Right lobe of liver (tissue), 6 donors: ENCODE data around the gene OSBPL9. TPM values are rescaled to one million over a fixed set of nuclear protein-coding genes. Genes with fewer than 3 reads are reported as not detected.
"Not testable (repeated sequence)": the region's sequence is repeated elsewhere in the genome, so short reads cannot be mapped to it uniquely, and the experiment has no call there.

Experiments
- ATAC-seq, 4 donors: fragments of 200-7000 bp; cut with Tn5 transposase; one replicate each; pipeline ENCODE4 v1.9.1; 2020; ENCODE audit warnings: mild to moderate bottlenecking in 4 of 4, moderate library complexity in 4 of 4
- DNase-seq, 3 donors: peaks; one replicate each; pipeline ENCODE4 v3.0.0-alpha.2; 2020
- H3K27ac ChIP-seq, 3 donors: fragments of 200-600 bp; one replicate each; pipeline ENCODE4 v1.8.0; 2022
- H3K27me3 ChIP-seq, 2 donors: fragments of 200-600 bp; one replicate each; pipeline ENCODE4 v1.8.0; 2022
- H3K36me3 ChIP-seq, 4 donors: fragments of 200-600 bp; sonication (generic) in 1 of 4; one replicate each; pipeline versions ENCODE4 v1.5.1 to v1.8.0; 2017 to 2022; ENCODE audit warnings: control low read depth in 1 of 4
- H3K4me1 ChIP-seq, 4 donors: fragments of 200-600 bp; sonication (generic) in 1 of 4; one replicate each; pipeline versions ENCODE4 v1.5.1 to v1.8.0; 2017 to 2022; ENCODE audit warnings: control low read depth in 1 of 4
- H3K4me3 ChIP-seq, 3 donors: fragments of 200-600 bp; one replicate each; pipeline ENCODE4 v1.8.0; 2022
- H3K9me3 ChIP-seq, 4 donors: fragments of 200-600 bp; sonication (generic) in 1 of 4; one replicate each; pipeline versions ENCODE4 v1.5.1 to v1.8.0; 2017 to 2022; ENCODE audit warnings: control low read depth in 1 of 4
- CTCF ChIP-seq, 4 donors: fragments of 200-600 bp in 3 of 4; fragments of 450-650 bp in 1 of 4; IDR thresholded peaks; one replicate each; pipeline versions ENCODE4 v1.5.1 to v1.8.0; 2016 to 2022; ENCODE audit warnings: antibody characterized with exemption in 4 of 4, mild to moderate bottlenecking in 2 of 4
- POLR2A ChIP-seq: fragments of 450-650 bp; IDR thresholded peaks from one replicate; pipeline ENCODE4 v1.6.1; 2017; ENCODE audit warnings: antibody characterized with exemption, mild to moderate bottlenecking
- WGBS: methylation state at CpG from one replicate; pipeline ENCODE4 v1.1.6; 2018; ENCODE audit warnings: low coverage, low lambda C conversion rate; ENCODE audit not compliant: insufficient coverage; ENCODE audit errors: missing lambda C conversion rate; 5-methylcytosine and 5-hydroxymethylcytosine counted together
- intact Hi-C, 2 donors: fragments of 100-400 bp; cut with DNase I; formaldehyde crosslinking; loops; one replicate each; pipeline versions ENCODE4 v1.11.2 to v1.14.1; 2022
- total RNA-seq, 6 experiments: library from RNA; depleted of rRNA in 2 of 6; stranded (reverse); fragments of >200 nt in 2 of 6; fragmentation: NEBNext Ultra II Directional in 3 of 6; extraction: Animal tissue kit (Norgen Biotek cat#: 25700) in 3 of 6; gene quantifications; one replicate each; pipeline versions ENCODE4 v1.1.0 to v1.2.4, GENCODE V29; 2016 to 2023
- donor health status: DM: no; HTN: yes; CAD: no.
- donor health status: DM: no; HTN: no; CAD: no.
- donor health status: DM: no; HTN: no; CAD: no.
- donor health status: DM: no; HTN: yes; CAD: no.
- donor health status: DM: no; HTN: yes; CAD: no.

OSBPL9 gene
- total RNA-seq, 6 experiments from 2014 or later = 51.7 to 90.5 (median 71.7) TPM

- ATAC-seq (no peak), DNase-seq (no peak)
- Histone ChIP-seq H3K9me3 (no peaks in the 10 kb centered on the region), H3K4me3 (no peak overlapping the region), H3K27ac (no peak overlapping the region), H3K27me3 (no peaks in the 10 kb centered on the region), H3K4me1 (no peaks in the 10 kb centered on the region), H3K36me3 (peaks cover 0 to 60% (median 14%) of the 10 kb centered on the region in 4 donors)
- WGBS = 80% methylated on average over 1 of the region's 1 CpG
- no peak for TF ChIP-seq CTCF (IDR thresholded peaks at IDR 0.05)
- TF ChIP-seq POLR2A = no peak
- intact Hi-C loops = loop anchor here in 1 of 2 donors (10.0 kb wide), 1 partner anchor 60 kb away; the partner anchor contains the start of gene NRDC
These were observed 197.6 kb downstream of the OSBPL9 start for GRCh38 chr1:51814513-51814912.

GRCh38 chr1:51818487-51818886 lies 201.6 kb downstream of the OSBPL9 start:
- H3K27ac ChIP-seq = no peak overlapping the region
- no peak overlapping the region for H3K4me3 ChIP-seq
- TF ChIP-seq POLR2A (no peak), CTCF (IDR thresholded peaks at IDR 0.05) (no peak)
- WGBS = 34% methylated on average over 3 of the region's 3 CpGs
- ATAC-seq (peak in 1 of 4 donors; percentile 49), DNase-seq (no peak)
- no peaks in the 10 kb centered on the region for H3K27me3 ChIP-seq
- intact Hi-C loops = loop anchor here in 1 of 2 donors (10.0 kb wide), 1 partner anchor 56 kb away; the partner anchor contains the start of gene NRDC
- no peaks in the 10 kb centered on the region for H3K9me3 ChIP-seq
- H3K36me3 ChIP-seq = peaks cover 0 to 56% (median 17%) of the 10 kb centered on the region in 4 donors
- no peaks in the 10 kb centered on the region for H3K4me1 ChIP-seq

- H3K27me3 ChIP-seq, H3K4me3 ChIP-seq, ATAC-seq, H3K9me3 ChIP-seq, DNase-seq, H3K27ac ChIP-seq, H3K4me1 ChIP-seq: not testable (repeated sequence)
- H3K36me3 ChIP-seq = peaks cover 0 to 57% (median 16%) of the 10 kb centered on the region in 4 donors
- intact Hi-C loops = loop anchor here in 1 of 2 donors (10.0 kb wide), 1 partner anchor 56 kb away; the partner anchor contains the start of gene NRDC
- WGBS = 89% methylated on average over 9 of the region's 9 CpGs
These were observed 202.1 kb downstream of the OSBPL9 start for GRCh38 chr1:51819021-51819420.

GRCh38 chr1:51819810-51820209 lies 202.9 kb downstream of the OSBPL9 start:
- no peak for ATAC-seq
- no peak overlapping the region for H3K27ac ChIP-seq
- no peak for DNase-seq
- TF ChIP-seq CTCF (IDR thresholded peaks at IDR 0.05) (no peak), POLR2A (no peak)
- WGBS = 100% methylated on average over 1 of the region's 1 CpG
- H3K27me3 ChIP-seq = no peaks in the 10 kb centered on the region
- no peak overlapping the region for H3K4me3 ChIP-seq
- H3K4me1 ChIP-seq = no peaks in the 10 kb centered on the region
- no peaks in the 10 kb centered on the region for H3K9me3 ChIP-seq
- peaks cover 0 to 57% (median 18%) of the 10 kb centered on the region in 4 donors for H3K36me3 ChIP-seq
- intact Hi-C loops = loop anchor here in 1 of 2 donors (10.0 kb wide), 1 partner anchor 55 kb away; the partner anchor contains the start of gene NRDC

- no peak for DNase-seq
- 100% methylated on average over 2 of the region's 2 CpGs for WGBS
- peaks cover 0 to 55% (median 11%) of the 10 kb centered on the region in 4 donors for H3K36me3 ChIP-seq
These were observed 212.2 kb downstream of the OSBPL9 start for GRCh38 chr1:51829058-51829457.

More at GRCh38 chr1:51829058-51829457, 212.2 kb downstream of the OSBPL9 start:
- Histone ChIP-seq H3K9me3 (no peaks in the 10 kb centered on the region), H3K27me3 (no peaks in the 10 kb centered on the region), H3K4me3 (no peak overlapping the region), H3K4me1 (no peaks in the 10 kb centered on the region), H3K27ac (no peak overlapping the region)
- intact Hi-C loops = no loop called here
- TF ChIP-seq POLR2A = no peak
- ATAC-seq = no peak
